MCF 10A (cell line): ENCODE data around the gene SPINT3. TPM values are rescaled to one million over a fixed set of nuclear protein-coding genes. Genes with fewer than 3 reads are reported as not detected.
A peak's percentile ranks its signal among the peaks of the same experiment; 100 is the strongest.

Experiments
- BruUV-seq: library from RNA; stranded (reverse); fragments of 400-500 nt; replicated peaks from 2 replicates; lab custom pipeline; 2021; lab: Mats Ljungman, UMichigan
- CTCF ChIA-PET: fragments of 300-600 bp; sonication (Branson Sonifier 250); formaldehyde crosslinking; extraction: SDS; loops from one replicate; lab custom pipeline; 2021; ENCODE audit warnings: antibody characterized with exemption, inconsistent platforms; lab: Yijun Ruan, JAX
- POLR2A ChIA-PET: fragments of 300-600, 350-650 bp; sonication (Branson Sonifier 250); formaldehyde crosslinking; extraction: SDS; loops from one replicate; lab custom pipeline; 2020; ENCODE audit warnings: antibody characterized with exemption, inconsistent platforms; lab: Yijun Ruan, JAX
- DNase-seq: peaks from one replicate; pipeline ENCODE4 v3.0.0-alpha.2; 2018; ENCODE audit not compliant: unreplicated experiment
- H3K27ac Mint-ChIP-seq: one replicate; pipeline ENCODE4 v1.8.0; 2022; ENCODE audit warnings: mild to moderate bottlenecking, low read depth, mixed read lengths; ENCODE audit not compliant: unreplicated experiment
- H3K27me3 Mint-ChIP-seq: one replicate; pipeline ENCODE4 v1.8.0; 2022; ENCODE audit warnings: mixed read lengths; ENCODE audit not compliant: insufficient read depth, unreplicated experiment
- H3K36me3 Mint-ChIP-seq: one replicate; pipeline ENCODE4 v1.8.0; 2022; ENCODE audit warnings: mild to moderate bottlenecking, moderate library complexity, mixed read lengths; ENCODE audit not compliant: insufficient read depth, unreplicated experiment
- H3K4me1 Mint-ChIP-seq: one replicate; pipeline ENCODE4 v1.8.0; 2022; ENCODE audit warnings: mixed read lengths; ENCODE audit not compliant: insufficient read depth, unreplicated experiment
- H3K4me3 Mint-ChIP-seq: one replicate; pipeline ENCODE4 v1.8.0; 2022; ENCODE audit warnings: mild to moderate bottlenecking, moderate library complexity, mixed read lengths; ENCODE audit not compliant: unreplicated experiment
- H3K9me3 Mint-ChIP-seq: one replicate; pipeline ENCODE4 v1.8.0; 2022; ENCODE audit warnings: mixed read lengths; ENCODE audit not compliant: unreplicated experiment
- CTCF ChIP-seq: fragments of 200-600 bp; IDR thresholded peaks from one replicate; pipeline ENCODE4 v1.8.0; 2022; ENCODE audit warnings: antibody characterized with exemption, mild to moderate bottlenecking; ENCODE audit not compliant: unreplicated experiment
- intact Hi-C: fragments of 100-400 bp; cut with micrococcal nuclease; formaldehyde crosslinking; loops from 2 replicates; pipeline ENCODE4 v1.14.1; 2022
- total RNA-seq: library from RNA; stranded (reverse); gene quantifications from 2 replicates; pipeline ENCODE4 v1.2.3, GENCODE V29; 2022

SPINT3 gene
- total RNA-seq, 1 experiment from 2014 or later, result not detected

GRCh38 chr20:45508068-45508886, 7.1 kb downstream of the SPINT3 start:
- no peak for DNase-seq
- Mint-ChIP-seq H3K4me3 (no peak overlapping the region), H3K27me3 (no peaks in the 10 kb centered on the region), H3K4me1 (peaks cover 35% of the 10 kb centered on the region), H3K9me3 (no peaks in the 10 kb centered on the region), H3K27ac (no peak overlapping the region), H3K36me3 (no peaks in the 10 kb centered on the region)
- TF ChIP-seq CTCF, result no peak
- ChIA-PET POLR2A (interaction anchor here (1.0 to 3.7 kb wide), 2 partner anchors 7 to 10 kb away, joined by 3 to 49 read pairs; partner anchors contain the start of gene SPINT3), CTCF (interaction anchor here (0.6 to 1.8 kb wide), 3 partner anchors 165 to 263 kb away, joined by 3 to 6 read pairs (median 4); no protein-coding TSS in a partner anchor)
- intact Hi-C loops, result no loop called here
- BruUV-seq, result no TSS peak

GRCh38 chr20:45507011-45507820, 8.2 kb downstream of the SPINT3 start:
- BruUV-seq, result TSS peak; percentile 33
- H3K36me3 Mint-ChIP-seq, result no peaks in the 10 kb centered on the region
- peaks cover under 1% of the 10 kb centered on the region for H3K27me3 Mint-ChIP-seq
- no peak for TF ChIP-seq CTCF
- CTCF ChIA-PET, result no interaction called here
- H3K9me3 Mint-ChIP-seq, result no peaks in the 10 kb centered on the region
- peaks cover 35% of the 10 kb centered on the region for H3K4me1 Mint-ChIP-seq
- intact Hi-C loops, result no loop called here
- peak; percentile 53 for DNase-seq
- POLR2A ChIA-PET, result interaction anchor here (0.9 to 3.7 kb wide), 5 partner anchors 8 to 170 kb away, joined by 3 to 49 read pairs (median 3); partner anchors contain the start of gene SPINT3
- no peak overlapping the region for H3K4me3 Mint-ChIP-seq
- peak overlapping the region; percentile 69 for H3K27ac Mint-ChIP-seq

- CTCF ChIA-PET, result interaction anchor here (0.6 to 1.3 kb wide), 2 partner anchors 49 to 69 kb away, joined by 3 to 4 read pairs; no protein-coding TSS in a partner anchor
Observed at GRCh38 chr20:45506398-45506797, 9.0 kb downstream of the SPINT3 start.

More at GRCh38 chr20:45506398-45506797, 9.0 kb downstream of the SPINT3 start:
- Mint-ChIP-seq H3K4me1 (peaks cover 35% of the 10 kb centered on the region), H3K9me3 (no peaks in the 10 kb centered on the region), H3K27me3 (peaks cover 8% of the 10 kb centered on the region), H3K36me3 (no peaks in the 10 kb centered on the region), H3K27ac (peak overlapping the region; percentile 69), H3K4me3 (no peak overlapping the region)
- no peak for TF ChIP-seq CTCF
- BruUV-seq, result no TSS peak
- DNase-seq, result no peak
- intact Hi-C loops, result no loop called here
- POLR2A ChIA-PET, result interaction anchor here (0.7 to 2.3 kb wide), 5 partner anchors 12 to 170 kb away, joined by 3 to 19 read pairs (median 3); no protein-coding TSS in a partner anchor
